HG03432 (cell line): ENCODE data around the gene RPL35.

Source experiments
- ATAC-seq: cut with Tn5 transposase; IDR thresholded peaks from one replicate; pipeline ENCODE4 v1.9.1; 2021; ENCODE audit warnings: mild to moderate bottlenecking, moderate library complexity; ENCODE audit not compliant: unreplicated experiment

RPL35 gene

GRCh38 chr9:124828489-124829333, 33.0 kb downstream of the RPL35 start:
- ATAC-seq: no peak

DNA sequence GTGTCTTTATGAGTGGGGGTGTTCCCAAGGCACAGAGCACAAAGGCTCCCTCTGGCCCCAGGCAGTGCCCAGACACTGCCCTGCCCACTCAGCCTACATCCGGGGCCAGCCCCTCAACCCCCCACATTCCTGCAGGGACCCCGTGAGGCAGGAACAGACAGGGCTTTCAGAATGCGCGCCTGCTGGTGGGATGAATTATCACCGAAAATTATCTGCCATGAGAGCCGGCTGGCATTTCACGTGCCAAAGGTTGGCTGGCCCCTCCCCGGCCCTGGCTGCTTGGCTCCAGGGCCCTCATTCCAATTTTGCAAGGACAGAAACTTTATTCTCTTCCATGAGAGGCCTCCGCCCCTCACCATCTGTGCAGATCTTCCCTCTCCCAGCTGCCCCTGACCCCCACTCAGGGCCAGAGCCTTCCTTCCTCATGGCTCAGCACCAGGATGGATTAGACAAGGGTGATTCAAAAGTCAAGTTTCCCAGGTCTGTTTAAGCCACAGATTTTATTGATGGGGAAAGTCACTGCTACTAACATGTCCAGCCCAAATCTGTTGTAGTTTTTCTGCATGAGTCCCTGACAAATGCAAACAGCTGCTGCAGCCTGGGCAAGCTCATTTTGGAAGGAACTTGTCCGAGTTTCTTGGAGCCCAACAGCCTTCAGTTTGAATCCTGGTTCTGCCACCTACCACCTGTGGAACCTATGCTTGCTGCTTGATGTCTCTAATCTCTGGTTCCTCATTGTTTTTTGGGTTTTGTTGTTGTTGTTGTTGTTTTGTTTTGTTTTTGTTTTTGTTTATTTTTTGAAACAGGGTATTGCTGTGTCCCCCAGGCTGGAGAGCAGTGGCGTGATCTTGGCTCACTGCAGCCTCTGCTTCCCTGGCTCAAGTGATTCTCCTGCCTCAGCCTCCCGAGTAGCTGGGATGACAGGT, 40.8 kb downstream of the RPL35 start:
- no peak for ATAC-seq

- peak; percentile 64 for ATAC-seq
Measured at GRCh38 chr9:124818431-124819281, 43.1 kb downstream of the RPL35 start.

DNA sequence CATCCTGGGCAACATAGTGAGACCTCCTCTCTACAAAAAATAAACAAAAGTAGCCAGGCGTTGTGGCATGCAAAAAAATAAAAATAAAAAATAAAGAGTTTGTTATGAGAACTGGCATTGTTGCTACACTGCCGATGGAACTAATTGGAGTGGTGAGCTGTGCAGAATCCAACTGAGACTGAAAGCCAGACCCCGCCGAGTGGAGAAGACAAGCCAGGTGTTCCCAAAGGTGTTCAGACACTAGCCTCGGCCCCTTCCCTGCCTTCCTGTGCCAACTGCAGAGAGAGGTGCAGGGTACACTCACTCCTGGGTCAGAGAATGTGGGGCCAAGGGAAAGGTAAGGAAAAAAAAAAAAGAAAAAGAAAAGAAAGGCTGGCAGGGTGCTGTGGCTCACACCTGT, 46.2 kb downstream of the RPL35 start:
- ATAC-seq: no peak

DNA sequence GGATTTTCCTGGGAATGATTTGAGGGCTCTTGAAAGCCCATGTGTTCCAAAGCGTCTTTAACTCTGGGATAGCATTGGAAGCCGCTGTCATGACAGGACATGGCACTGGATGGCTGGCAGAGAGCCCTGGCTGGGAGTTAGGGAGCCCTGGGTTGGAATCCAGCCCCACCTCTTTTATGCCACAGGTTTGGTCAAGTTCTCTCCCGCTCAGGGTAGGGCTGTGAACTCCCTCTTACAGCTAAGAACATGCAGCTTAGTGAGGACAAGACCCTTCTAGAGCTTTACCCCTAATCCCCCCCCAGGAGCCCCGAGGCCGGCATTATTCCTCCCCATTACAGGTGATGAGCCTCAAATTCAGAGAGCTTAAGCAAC, 47.6 kb downstream of the RPL35 start:
- ATAC-seq: no peak

DNA sequence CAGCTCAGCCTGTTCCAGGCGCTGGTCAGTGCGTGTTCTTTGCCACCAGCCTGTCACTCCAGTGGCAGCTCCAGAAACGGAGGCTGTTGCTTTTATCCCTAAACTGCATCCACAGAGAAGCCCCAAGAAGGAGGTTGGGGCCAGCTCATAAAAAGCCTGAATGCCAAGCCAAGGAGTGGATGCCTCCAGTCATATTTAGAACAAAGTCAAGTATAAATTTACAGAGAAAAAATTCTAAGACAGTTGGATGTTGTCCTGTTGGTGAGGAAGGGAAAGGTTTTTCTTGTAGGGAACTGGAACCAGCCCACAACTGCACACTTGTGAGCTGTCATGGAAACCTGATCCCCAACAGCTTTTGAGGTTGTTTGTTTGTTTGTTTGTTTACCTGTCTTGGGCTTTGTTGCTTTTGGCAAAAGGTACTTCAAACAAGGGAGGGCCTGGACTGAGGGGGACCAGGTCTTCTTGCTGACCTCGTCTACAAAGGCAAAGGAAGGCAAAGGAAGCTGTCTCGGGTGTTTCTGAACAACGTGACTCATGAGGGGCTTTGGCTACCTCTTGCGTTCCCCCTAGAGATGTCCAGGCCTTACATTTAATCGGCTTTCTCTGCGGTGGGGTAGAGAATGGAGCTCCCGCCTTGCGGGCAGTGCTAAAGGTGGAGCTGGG, 48.1 kb downstream of the RPL35 start:
- ATAC-seq: no peak

DNA sequence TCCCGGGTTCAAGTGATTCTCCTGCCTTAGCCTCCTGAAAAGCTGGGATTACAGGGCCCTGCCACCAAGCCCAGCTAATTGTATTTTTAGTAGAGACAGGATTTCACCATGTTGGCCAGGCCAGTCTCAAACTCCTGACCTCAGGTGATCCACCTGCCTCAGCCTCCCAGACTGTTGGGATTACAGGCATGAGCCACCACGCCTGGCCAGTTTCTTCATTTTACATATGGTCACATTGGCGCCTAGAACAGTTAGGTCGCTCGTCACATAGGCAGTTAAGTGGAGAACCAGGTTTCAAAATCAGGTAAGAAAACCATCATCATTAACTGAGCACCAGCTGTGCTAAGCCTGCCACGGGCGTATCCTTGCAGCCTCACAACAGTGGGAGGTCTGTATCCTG, 48.7 kb downstream of the RPL35 start:
- ATAC-seq: no peak

DNA sequence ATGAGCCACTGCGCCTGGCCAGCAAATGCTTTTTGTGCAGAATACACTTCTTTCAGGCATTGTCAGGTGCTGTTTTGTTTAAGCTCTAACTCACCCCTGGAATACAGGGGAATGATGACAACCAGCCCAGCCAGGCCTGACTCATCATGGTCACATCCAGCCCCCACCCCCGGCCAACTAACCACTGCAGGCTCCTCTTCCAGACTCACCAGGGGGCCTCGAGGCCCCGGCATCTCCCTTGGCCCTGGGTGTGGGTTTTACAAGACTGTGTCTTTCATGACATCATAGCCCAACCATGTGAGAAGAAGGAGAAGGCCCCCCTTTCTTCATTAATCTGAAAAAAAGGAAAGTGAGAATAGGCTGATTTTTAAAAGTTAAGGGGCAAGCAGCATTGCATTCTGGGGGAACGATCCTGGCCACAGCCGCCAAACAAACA, 49.3 kb downstream of the RPL35 start:
- no peak for ATAC-seq

DNA sequence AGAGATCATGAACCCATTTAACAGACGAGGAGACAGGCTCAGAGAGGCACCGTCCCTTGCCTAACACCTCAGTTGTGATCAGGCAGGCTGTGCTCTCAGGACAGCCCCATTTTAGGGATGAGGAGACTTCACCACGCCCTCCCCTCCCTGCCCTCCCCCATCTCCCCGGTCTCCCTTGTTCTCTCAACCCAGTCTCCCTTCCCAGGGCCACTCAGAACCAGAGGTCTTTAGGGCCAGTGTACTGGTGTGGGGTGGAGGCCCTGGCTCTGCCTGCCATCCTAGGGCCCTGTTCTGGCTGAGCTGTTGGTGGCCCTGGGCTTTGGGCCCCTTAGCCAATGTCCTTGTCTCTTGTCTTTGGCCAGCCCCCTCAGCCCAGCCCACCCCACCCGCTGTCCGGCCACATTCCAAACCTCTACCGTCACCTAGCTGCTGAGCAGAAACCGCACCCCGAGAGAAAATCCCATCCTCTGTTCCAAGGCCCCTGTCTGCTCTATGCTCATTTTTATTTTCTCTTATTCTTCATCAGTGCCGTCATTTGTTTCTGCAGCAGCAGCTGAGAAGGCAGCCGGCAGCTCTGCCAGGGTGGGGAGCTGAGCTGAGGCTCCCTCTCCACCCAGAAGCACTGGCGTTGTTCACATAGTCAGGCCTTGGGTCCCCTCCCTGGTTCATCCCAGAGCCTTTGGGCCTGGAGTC, 50.9 kb downstream of the RPL35 start:
- no peak for ATAC-seq

GRCh38 chr9:124809741-124810500, 51.8 kb downstream of the RPL35 start:
- no peak for ATAC-seq

DNA sequence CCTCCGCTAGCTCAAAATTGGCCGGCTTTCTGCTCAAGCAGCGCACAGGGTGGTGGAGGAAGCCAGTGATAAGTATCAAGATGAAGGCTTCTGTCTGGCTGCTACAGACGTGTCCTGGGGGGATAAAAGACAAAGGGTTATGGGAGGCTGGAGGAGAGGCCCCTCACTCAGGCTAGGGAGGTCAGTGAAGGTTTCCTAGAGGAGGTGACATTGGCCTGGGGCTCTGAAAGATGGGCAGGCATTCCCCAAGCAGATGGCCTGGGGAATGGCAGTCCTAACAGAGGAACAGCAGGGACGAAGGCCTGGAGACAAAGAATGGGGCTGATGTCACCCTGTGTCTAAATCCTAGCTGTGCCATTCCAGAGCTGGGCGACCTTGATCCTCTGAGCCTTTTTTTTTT, 52.5 kb downstream of the RPL35 start:
- no peak for ATAC-seq

GRCh38 chr9:124808246-124808956, 53.4 kb downstream of the RPL35 start:
- no peak for ATAC-seq
